Naive B cell (primary cell): Measurements from ENCODE around the gene CSF1. TPM values are rescaled to one million over a fixed set of nuclear protein-coding genes. Genes with fewer than 3 reads are reported as not detected.

Source experiments
- ATAC-seq, 2 donors: fragments of 150-1000 bp; cut with Tn5 transposase; 2 replicates each; pipeline ENCODE4 v1.10.0; 2021; ENCODE audit warnings: low read depth in 2 of 2, mild to moderate bottlenecking in 2 of 2, moderate library complexity in 2 of 2
- DNase-seq: peaks from one replicate; pipeline ENCODE4 v3.0.0; 2022
- H3K27ac Mint-ChIP-seq, 6 donors: one replicate each; pipeline ENCODE4 v1.8.0; 2020 to 2022; ENCODE audit warnings: mild to moderate bottlenecking in 6 of 6, mixed read lengths in 6 of 6, moderate library complexity in 5 of 6, inconsistent platforms in 2 of 6
- H3K27me3 Mint-ChIP-seq, 3 donors: one replicate each; pipeline ENCODE4 v1.8.0; 2021 to 2022; ENCODE audit warnings: mixed read lengths in 3 of 3, mild to moderate bottlenecking in 1 of 3
- H3K36me3 Mint-ChIP-seq, 2 donors: one replicate each; pipeline ENCODE4 v1.8.0; 2020 to 2022; ENCODE audit warnings: mixed read lengths in 2 of 2, inconsistent platforms in 1 of 2, mild to moderate bottlenecking in 1 of 2
- H3K4me1 Mint-ChIP-seq, 3 donors: one replicate each; pipeline ENCODE4 v1.8.0; 2020 to 2022; ENCODE audit warnings: mixed read lengths in 3 of 3, inconsistent platforms in 1 of 3, mild to moderate bottlenecking in 1 of 3, moderate library complexity in 1 of 3
- H3K4me3 Mint-ChIP-seq, 8 donors: one replicate each; pipeline ENCODE4 v1.8.0; 2020 to 2022; ENCODE audit warnings: mild to moderate bottlenecking in 8 of 8, mixed read lengths in 8 of 8, moderate library complexity in 8 of 8, inconsistent platforms in 2 of 8
- H3K9me3 Mint-ChIP-seq, 7 donors: one replicate each; pipeline ENCODE4 v1.8.0; 2020 to 2022; ENCODE audit warnings: mixed read lengths in 7 of 7, mild to moderate bottlenecking in 5 of 7, inconsistent platforms in 2 of 7, moderate library complexity in 1 of 7
- polyA plus RNA-seq, 6 donors: library from polyadenylated mRNA; unstranded; fragments of 300-500 nt; fragmentation: Illumina TruSeq; gene quantifications; one replicate each; pipeline ENCODE4 v1.2.3, GENCODE V29; 2021; ENCODE audit warnings: low read depth in 6 of 6

The CSF1 gene
- polyA plus RNA-seq, 6 donors from 2014 or later: 0.23 to 0.60 (median 0.43) TPM; not detected in 3

DNA sequence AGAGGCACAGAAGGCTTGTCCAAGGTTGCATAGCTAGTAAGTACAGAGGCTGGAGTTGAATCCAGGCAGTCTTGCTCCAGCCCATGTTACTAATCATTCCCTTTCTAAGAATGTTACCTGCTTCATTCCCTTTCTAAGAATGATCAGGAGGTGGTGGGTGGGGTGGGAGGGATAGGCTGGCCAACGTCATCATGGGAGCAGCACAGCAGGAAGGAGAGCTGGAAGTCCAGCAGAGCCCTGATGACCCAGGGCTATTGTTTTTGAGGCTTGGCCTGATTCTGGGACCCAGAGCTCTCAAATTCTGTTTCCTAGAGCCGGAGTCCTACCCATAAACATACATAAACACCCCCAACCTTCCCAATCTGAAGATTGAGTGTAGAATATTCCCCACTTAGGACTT, 11.8 kb upstream of the CSF1 start:
- Mint-ChIP-seq H3K27ac (no peak overlapping the region), H3K4me1 (peaks cover 0 to 13% (median 3%) of the 10 kb centered on the region in 3 donors), H3K36me3 (no peaks in the 10 kb centered on the region), H3K9me3 (peaks cover 0 to 2% (median 0%) of the 10 kb centered on the region in 7 donors), H3K27me3 (peaks cover 51 to 63% (median 57%) of the 10 kb centered on the region in 3 donors), H3K4me3 (no peak overlapping the region)
- ATAC-seq (no peak), DNase-seq (no peak)

DNA sequence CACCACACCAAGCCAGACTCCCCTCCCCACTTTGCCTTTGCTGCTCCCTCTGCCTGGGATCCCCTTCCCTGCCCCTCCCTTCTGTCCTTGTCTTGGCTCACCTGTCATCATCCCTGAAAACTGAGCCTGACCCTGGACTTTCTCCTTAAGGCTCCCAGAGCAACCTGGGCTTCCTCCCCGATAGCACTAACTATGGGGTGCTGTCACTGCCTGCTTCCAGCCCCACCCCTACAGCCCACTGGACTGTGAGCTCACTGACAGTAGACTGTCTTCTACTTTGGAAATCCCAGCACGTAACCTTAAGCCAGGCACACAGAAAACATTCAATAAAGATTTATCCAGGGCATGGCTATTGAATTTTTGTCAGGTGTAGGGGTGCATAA, 9.5 kb upstream of the CSF1 start:
- H3K27me3 Mint-ChIP-seq: peaks cover 58 to 73% (median 61%) of the 10 kb centered on the region in 3 donors
- H3K4me3 Mint-ChIP-seq: no peak overlapping the region
- DNase-seq (no peak), ATAC-seq (no peak)
- H3K36me3 Mint-ChIP-seq: no peaks in the 10 kb centered on the region
- peaks cover 0 to 2% (median 0%) of the 10 kb centered on the region in 7 donors for H3K9me3 Mint-ChIP-seq
- no peak overlapping the region for H3K27ac Mint-ChIP-seq
- H3K4me1 Mint-ChIP-seq: peaks cover 6 to 18% (median 8%) of the 10 kb centered on the region in 3 donors

DNA sequence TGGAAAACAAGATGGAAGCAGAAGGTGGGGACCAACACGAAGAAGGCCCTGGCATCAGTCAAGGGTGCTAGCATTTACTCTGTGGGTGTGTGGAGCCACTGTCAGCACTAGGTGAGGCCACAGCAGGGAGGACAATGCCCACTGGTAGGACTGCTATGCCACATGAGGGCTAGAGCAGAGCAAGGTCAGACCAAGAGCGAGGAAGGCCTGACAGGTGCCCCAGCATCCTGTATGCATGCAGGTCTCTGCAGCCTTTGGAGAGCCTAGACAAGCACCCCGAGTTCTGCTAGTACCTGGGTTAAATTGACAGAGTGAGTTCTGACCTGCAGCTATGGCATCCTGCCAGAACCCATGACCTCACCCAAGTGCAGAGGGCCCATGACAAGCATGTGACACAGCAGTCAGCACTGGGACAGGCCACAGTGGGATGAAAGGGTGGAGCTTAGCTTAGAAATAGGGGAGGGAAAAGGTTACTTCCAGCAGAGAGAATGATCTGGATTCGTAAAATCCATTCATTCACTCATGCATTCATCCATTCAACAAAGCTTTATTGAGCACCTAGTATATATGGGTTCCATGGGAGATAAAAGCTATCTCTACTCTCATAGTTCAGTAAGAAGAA, 9.0 kb upstream of the CSF1 start:
- Mint-ChIP-seq H3K36me3 (no peaks in the 10 kb centered on the region), H3K27me3 (peaks cover 61 to 73% (median 62%) of the 10 kb centered on the region in 3 donors), H3K4me3 (no peak overlapping the region), H3K9me3 (no peaks in the 10 kb centered on the region), H3K27ac (peak overlapping the region in 1 of 6 donors; percentile 35), H3K4me1 (peaks cover 11 to 19% (median 12%) of the 10 kb centered on the region in 3 donors)
- DNase-seq: no peak
- ATAC-seq: no peak

DNA sequence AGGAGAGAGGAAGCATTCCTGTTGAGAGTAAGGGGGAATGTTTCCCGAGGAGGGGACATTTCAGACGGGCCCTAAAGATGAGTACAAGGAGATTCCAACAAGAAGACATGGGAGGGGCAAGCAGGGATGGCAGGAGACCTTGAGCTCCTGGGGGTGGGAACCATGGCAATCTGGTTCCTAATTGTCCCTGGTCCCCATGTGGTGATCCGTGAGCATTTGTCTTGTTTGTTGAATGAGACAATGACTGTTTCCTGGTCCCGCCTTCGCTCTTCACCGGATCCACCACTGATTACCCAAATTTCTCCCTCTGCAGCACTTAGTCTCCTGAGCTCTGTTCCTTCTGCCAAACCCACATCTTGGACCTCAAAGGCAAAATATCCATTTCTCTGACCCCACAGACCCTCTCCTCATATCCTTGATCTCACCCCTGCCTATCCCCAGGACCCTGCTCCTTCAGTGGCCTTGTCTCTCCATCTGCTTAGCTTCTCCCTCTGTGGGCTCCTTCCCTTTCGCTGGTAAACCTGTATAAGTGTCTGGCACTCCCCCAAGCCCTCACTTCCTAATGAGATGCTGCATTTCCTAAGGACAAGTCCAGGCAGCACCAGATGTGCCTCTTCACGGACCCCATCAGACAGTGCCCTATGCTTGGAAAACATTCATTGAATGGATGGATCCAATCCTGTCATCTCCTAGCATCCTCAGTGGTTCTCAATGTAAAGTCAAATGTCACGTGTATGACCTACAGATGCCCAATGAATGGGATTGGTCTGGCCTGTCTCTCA, 8.3 kb upstream of the CSF1 start:
- DNase-seq: no peak
- no peaks in the 10 kb centered on the region for H3K36me3 Mint-ChIP-seq
- peaks cover 11 to 24% (median 18%) of the 10 kb centered on the region in 3 donors for H3K4me1 Mint-ChIP-seq
- no peaks in the 10 kb centered on the region for H3K9me3 Mint-ChIP-seq
- no peak for ATAC-seq
- H3K27ac Mint-ChIP-seq: no peak overlapping the region
- peak overlapping the region in 1 of 8 donors; percentile 70 for H3K4me3 Mint-ChIP-seq
- H3K27me3 Mint-ChIP-seq: peaks cover 58 to 72% (median 62%) of the 10 kb centered on the region in 3 donors

DNA sequence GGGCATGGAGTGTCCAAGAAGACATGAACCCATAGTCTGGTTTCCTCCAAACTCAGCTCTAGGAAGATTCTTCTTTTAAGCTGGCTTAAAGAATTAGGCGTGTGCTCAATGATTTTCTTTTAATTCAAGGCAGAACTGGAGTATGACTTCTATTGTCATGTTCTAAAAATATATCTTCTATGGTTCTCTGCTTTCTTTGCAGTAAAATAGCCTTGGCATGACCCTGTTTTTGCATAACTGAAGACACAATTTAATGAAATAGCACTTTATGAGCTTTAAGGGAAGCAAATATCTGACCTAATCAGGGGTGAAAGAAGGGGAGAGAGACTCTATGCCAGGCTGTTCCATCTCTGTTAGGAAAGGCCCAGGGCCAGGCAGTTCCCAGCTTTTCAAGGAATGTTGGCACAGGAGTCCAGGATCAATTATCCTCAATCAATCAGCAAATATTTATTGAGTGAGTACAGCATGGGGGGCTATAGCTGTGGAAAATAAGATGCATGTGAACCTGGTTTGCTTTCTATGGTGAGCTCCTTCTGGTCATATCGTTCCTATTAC, 7.2 kb upstream of the CSF1 start:
- H3K27me3 Mint-ChIP-seq: peaks cover 64 to 74% (median 66%) of the 10 kb centered on the region in 3 donors
- H3K4me3 Mint-ChIP-seq: no peak overlapping the region
- H3K9me3 Mint-ChIP-seq: no peaks in the 10 kb centered on the region
- H3K27ac Mint-ChIP-seq: no peak overlapping the region
- H3K4me1 Mint-ChIP-seq: peaks cover 11 to 27% (median 18%) of the 10 kb centered on the region in 3 donors
- DNase-seq (no peak), ATAC-seq (no peak)
- no peaks in the 10 kb centered on the region for H3K36me3 Mint-ChIP-seq

DNA sequence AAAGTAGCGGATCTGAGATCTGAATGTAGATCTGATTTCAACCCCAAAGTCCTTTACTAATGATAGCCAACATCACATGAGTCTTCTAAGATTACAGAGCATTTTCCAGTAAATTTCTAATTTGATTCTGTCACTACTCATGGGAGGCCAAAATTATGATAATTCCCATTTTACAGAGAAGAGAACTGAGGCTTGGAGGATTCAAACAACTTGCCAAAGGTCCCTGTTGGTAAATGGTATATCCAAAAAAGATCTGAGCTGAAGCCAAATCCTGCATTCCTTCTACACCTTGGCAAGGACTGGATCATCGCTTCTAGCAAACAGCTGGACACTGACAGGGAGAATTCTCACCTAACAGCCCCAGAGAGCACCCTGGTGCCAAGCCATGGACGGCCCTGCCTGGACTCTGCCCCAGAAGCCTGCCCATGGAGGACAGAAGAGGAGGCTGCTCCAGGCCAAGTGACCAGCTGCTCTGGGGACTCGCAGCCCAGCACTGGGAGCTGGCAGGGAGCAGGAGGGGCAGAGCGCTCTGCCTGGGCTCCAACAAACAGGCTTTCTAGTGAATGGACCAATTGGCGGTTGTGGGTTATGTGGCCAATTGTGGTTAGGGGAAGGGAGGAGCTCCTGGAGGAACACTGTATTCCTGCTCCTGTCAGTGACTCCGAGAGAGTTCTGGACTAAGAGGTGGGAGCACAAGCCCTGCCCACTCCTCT, 6.4 kb upstream of the CSF1 start:
- peak overlapping the region in 1 of 8 donors; percentile 37 for H3K4me3 Mint-ChIP-seq
- H3K9me3 Mint-ChIP-seq: no peaks in the 10 kb centered on the region
- peaks cover 72 to 83% (median 74%) of the 10 kb centered on the region in 3 donors for H3K27me3 Mint-ChIP-seq
- H3K4me1 Mint-ChIP-seq: peaks cover 11 to 27% (median 18%) of the 10 kb centered on the region in 3 donors
- ATAC-seq (no peak), DNase-seq (no peak)
- H3K36me3 Mint-ChIP-seq: no peaks in the 10 kb centered on the region
- no peak overlapping the region for H3K27ac Mint-ChIP-seq

DNA sequence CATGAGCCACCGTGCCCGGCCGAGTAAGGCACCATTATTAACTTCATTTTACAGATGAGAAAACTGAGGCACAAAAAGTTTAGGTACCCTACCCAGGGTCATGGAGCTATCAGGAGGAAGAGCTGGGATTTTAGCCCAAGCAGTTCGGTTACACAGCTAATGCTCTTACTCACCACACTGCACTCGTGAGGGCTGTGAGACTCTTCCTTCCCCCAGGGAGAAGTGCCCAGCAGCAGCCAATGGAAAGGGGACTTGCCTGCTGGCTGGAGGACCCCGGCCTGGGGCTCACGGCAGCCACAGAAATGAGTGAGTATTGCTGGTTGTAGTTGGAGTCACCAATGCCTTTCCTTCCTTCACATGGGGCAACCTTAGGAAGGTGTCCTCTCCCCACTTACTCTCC, 5.2 kb upstream of the CSF1 start:
- no peak overlapping the region for H3K4me3 Mint-ChIP-seq
- H3K4me1 Mint-ChIP-seq: peaks cover 18 to 35% (median 24%) of the 10 kb centered on the region in 3 donors
- H3K36me3 Mint-ChIP-seq: no peaks in the 10 kb centered on the region
- ATAC-seq: no peak
- peaks cover 72 to 87% (median 83%) of the 10 kb centered on the region in 3 donors for H3K27me3 Mint-ChIP-seq
- no peak for DNase-seq
- no peaks in the 10 kb centered on the region for H3K9me3 Mint-ChIP-seq
- peak overlapping the region in 4 of 6 donors; percentile 35 to 83 (median 50) for H3K27ac Mint-ChIP-seq

DNA sequence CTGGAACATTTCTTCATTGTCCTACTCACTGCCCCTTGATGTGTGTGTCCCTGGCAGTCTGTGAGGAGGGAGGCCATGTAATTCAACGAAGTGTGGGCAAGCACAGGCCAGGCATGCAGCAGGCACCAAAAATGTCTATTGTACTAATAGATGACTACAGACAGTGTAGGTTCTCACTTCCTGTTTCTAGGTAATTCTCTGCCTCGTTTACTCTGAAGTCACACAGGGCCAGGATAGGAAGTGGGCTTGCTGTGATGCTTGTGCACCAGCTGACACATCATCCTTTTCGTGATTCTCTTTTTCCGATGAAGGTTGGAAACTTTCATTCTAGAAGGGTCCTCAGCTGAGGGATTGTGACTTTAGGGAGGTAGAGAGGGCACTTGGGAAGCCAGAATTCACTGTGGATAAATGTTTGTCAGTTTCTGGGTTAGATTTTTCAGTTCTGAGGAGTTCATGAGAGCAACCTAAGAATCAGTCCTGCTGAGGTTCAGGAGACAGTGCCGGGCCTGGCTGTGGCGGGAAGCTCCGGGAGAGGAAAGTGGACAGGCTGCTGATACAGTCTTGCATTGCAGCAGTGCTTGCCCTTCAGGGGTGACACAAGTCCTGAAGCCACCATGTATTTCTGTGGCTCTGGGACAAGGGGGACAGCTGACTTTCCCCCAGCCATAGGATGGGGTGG, 4.3 kb upstream of the CSF1 start:
- Mint-ChIP-seq H3K36me3 (no peaks in the 10 kb centered on the region), H3K27ac (peak overlapping the region; percentile 71 to 95 (median 82)), H3K27me3 (peaks cover 64 to 82% (median 79%) of the 10 kb centered on the region in 3 donors), H3K4me3 (peak overlapping the region in 6 of 8 donors; percentile 20 to 61 (median 40)), H3K9me3 (no peaks in the 10 kb centered on the region), H3K4me1 (peaks cover 22 to 34% (median 24%) of the 10 kb centered on the region in 3 donors)
- peak; percentile 81 for DNase-seq
- ATAC-seq: peak; percentile 97 to 98

DNA sequence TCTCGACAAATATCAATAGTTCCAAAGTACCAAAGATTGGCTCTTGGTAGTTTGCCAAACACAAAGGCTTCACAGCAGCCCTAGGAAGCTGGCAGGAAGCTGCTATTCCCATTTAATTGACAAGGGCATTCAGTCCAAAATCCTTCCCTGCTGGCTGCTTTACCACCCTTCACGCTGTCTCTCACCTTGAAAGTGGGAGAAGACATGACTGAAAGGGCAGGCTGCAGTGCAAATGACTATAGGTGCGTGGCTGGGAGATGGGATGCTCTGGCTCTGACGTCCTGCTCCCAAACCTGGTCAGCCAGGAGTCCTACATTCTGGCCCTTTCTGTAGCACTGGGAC, 3.8 kb upstream of the CSF1 start:
- Mint-ChIP-seq H3K36me3 (no peaks in the 10 kb centered on the region), H3K27me3 (peaks cover 64 to 82% (median 79%) of the 10 kb centered on the region in 3 donors), H3K4me3 (no peak overlapping the region), H3K9me3 (no peaks in the 10 kb centered on the region), H3K4me1 (peaks cover 27 to 38% (median 27%) of the 10 kb centered on the region in 3 donors), H3K27ac (peak overlapping the region in 4 of 6 donors; percentile 49 to 83 (median 76))
- DNase-seq: no peak
- ATAC-seq: no peak

DNA sequence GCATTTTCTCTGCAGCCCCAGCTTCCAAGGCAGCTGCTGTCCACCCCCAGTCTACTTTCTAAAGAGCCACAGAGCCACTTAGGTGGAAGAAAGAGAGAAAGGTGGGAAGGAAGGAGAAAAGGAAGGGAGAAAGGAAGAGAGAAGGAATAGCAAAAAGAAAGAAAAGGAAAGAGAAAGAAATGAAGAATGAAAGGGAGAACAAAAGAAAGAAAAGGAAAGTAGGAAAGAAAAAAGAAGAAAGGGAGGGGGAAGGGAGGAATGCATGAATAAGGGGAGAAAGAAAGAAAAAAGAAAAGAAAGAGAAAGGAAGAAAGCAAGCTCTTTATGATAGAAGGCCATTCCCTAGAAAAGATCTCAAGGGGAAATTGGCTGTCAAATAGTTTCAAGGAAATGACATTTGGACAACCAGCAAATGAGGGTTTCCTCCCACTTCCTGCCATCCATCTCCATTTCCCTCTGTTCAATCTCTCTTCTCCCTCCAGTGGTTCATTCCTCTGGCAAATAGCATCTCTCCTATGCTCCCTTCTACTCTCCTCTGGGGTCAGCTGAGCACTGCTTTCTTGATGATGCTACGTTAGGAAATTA, 3.4 kb upstream of the CSF1 start:
- ATAC-seq (no peak), DNase-seq (no peak)
- H3K27ac Mint-ChIP-seq: peak overlapping the region in 5 of 6 donors; percentile 5 to 89 (median 73)
- peaks cover 28 to 42% (median 30%) of the 10 kb centered on the region in 3 donors for H3K4me1 Mint-ChIP-seq
- H3K27me3 Mint-ChIP-seq: peaks cover 64 to 82% (median 79%) of the 10 kb centered on the region in 3 donors
- no peak overlapping the region for H3K4me3 Mint-ChIP-seq
- no peaks in the 10 kb centered on the region for H3K9me3 Mint-ChIP-seq
- no peaks in the 10 kb centered on the region for H3K36me3 Mint-ChIP-seq

DNA sequence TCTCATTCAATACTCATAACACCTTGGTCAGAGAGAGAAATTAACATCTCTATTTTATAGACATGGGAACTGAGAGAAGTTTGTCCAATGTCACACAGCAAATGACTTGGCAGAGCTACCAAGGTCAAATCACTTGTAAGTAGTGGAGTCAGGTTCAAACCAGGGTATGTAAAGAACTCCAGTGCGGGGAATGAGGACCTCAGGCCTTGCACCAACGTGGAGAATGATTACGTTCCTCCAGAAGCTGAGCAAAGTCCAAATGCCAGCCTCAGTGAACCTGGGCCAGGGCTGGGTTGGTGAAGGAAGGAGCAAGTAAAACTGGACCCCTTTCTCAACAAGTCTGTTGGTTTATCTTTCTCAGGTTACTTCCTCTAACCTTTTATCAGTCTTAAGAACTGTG, 1.8 kb upstream of the CSF1 start:
- Mint-ChIP-seq H3K4me3 (peak overlapping the region in 3 of 8 donors; percentile 10 to 34 (median 32)), H3K4me1 (peaks cover 29 to 40% (median 36%) of the 10 kb centered on the region in 3 donors), H3K27ac (no peak overlapping the region), H3K9me3 (no peaks in the 10 kb centered on the region), H3K27me3 (peaks cover 60 to 82% (median 79%) of the 10 kb centered on the region in 3 donors), H3K36me3 (no peaks in the 10 kb centered on the region)
- DNase-seq: no peak
- no peak for ATAC-seq

DNA sequence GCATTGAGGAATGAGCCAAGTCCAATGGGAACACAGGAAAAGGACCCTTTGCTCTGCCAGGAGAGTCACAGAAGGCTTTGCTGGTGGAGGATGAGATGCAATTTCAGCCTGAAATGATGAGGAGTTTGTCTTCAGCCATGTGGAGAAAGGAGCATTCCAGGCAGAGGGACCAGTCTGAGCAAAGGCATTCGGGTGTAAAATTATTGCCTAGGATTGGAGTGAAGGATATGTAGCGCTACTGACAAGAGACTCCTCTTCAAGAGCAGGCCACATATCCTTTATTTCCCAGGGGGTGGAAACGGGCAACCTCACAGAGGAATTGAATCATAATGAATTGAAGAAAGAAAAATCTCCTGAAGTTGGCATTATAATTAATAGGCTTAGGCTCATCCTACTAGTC, 1.1 kb upstream of the CSF1 start:
- Mint-ChIP-seq H3K27me3 (peaks cover 61 to 82% (median 80%) of the 10 kb centered on the region in 3 donors), H3K4me1 (peaks cover 29 to 40% (median 36%) of the 10 kb centered on the region in 3 donors), H3K36me3 (no peaks in the 10 kb centered on the region), H3K27ac (peak overlapping the region in 2 of 6 donors; percentile 45 to 56), H3K4me3 (peak overlapping the region; percentile 75 to 93 (median 86)), H3K9me3 (no peaks in the 10 kb centered on the region)
- ATAC-seq (no peak), DNase-seq (no peak)
